ENCODE data around the gene TMEM263. TPM values are rescaled to one million over a fixed set of nuclear protein-coding genes. Genes with fewer than 3 reads are reported as not detected.

Gene TMEM263
- total and polyA plus RNA-seq, 9 of the 15 experiments (the other 6 are each of a cell fraction or from before 2014, with no cell fraction given): 12.6 to 36.7 (median 24.4) TPM

- TF ChIP-seq SIX5 (IDR thresholded peaks at IDR 0.05; ENCODE audit: borderline replicate concordance in 1 of 2, insufficient read depth in 1 of 2, low read depth in 1 of 2, low read length in 2 of 2) (no peak), HMGXB4 (CRISPR knock-in tag; IDR thresholded peaks at IDR 0.05) (no peak), ZNF780A (CRISPR knock-in tag; IDR thresholded peaks at IDR 0.05) (no peak), KDM4B (IDR thresholded peaks at IDR 0.05; ENCODE audit: borderline replicate concordance in 2 of 2, low read depth in 1 of 2) (0 out of 4 replicates have a peak, but pooled peaks of 1 of the 2 experiments have one; percentile 38), CBX1 (IDR thresholded peaks at IDR 0.05; ENCODE audit: low read depth) (no peak), BRCA1 (IDR thresholded peaks at IDR 0.05) (no peak), BRCA1 (CRISPR knock-in tag; IDR thresholded peaks at IDR 0.05) (no peak), HLTF (IDR thresholded peaks at IDR 0.05) (peak; percentile 32; the same call in 1 of the 2 replicates), NFYB (IDR thresholded peaks at IDR 0.05; ENCODE audit: extremely low read depth, insufficient read length) (no peak), SNAPC5 (CRISPR knock-in tag; IDR thresholded peaks at IDR 0.05) (no peak), ZNF518B (CRISPR knock-in tag; IDR thresholded peaks at IDR 0.05) (no peak), E2F3 (CRISPR knock-in tag; IDR thresholded peaks at IDR 0.05) (no peak), BRD4 (IDR thresholded peaks at IDR 0.05) (no peak), POLR2H (tag; IDR thresholded peaks at IDR 0.05; ENCODE audit: low read depth) (no peak), DPF2 (IDR thresholded peaks at IDR 0.05) (no peak), ZBTB5 (IDR thresholded peaks at IDR 0.05) (no peak), NFE2 (IDR thresholded peaks at IDR 0.05; ENCODE audit: low read depth) (no peak), ZNF174 (CRISPR knock-in tag; IDR thresholded peaks at IDR 0.05) (no peak), STAT5B (CRISPR knock-in tag; IDR thresholded peaks at IDR 0.05) (no peak)
- TF ChIP-seq, protein P1, sequence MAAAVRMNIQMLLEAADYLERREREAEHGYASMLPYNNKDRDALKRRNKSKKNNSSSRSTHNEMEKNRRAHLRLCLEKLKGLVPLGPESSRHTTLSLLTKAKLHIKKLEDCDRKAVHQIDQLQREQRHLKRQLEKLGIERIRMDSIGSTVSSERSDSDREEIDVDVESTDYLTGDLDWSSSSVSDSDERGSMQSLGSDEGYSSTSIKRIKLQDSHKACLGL (CRISPR knock-in tag; IDR thresholded peaks at IDR 0.05; ENCODE audit: borderline replicate concordance, poor library complexity, severe bottlenecking): peak; percentile 48
These were observed 988 bp upstream of the TMEM263 start (continued) for GRCh38 chr12:106954462-106955376.
